Thyroid gland (tissue), 4 donors: Measurements from ENCODE around the gene CR1.

ENCODE experiments used
- POLR2A ChIP-seq, 2 donors: fragments of 450-650 bp; IDR thresholded peaks; one replicate each; pipeline ENCODE4 v1.6.1; 2017; ENCODE audit warnings: antibody characterized with exemption in 2 of 2, mild to moderate bottlenecking in 2 of 2, moderate library complexity in 1 of 2
- TF ChIP-seq, protein P1 (sequence below), 6 experiments: fragments of 200-600 bp in 3 of 6; fragments of 450-650 bp in 3 of 6; sonication (generic) in 3 of 6; IDR thresholded peaks; one replicate each; pipeline ENCODE4 v1.5.1; 2016 to 2019; ENCODE audit warnings: antibody characterized with exemption in 6 of 6, mild to moderate bottlenecking in 2 of 6, inconsistent platforms in 1 of 6, moderate library complexity in 1 of 6

DNA sequence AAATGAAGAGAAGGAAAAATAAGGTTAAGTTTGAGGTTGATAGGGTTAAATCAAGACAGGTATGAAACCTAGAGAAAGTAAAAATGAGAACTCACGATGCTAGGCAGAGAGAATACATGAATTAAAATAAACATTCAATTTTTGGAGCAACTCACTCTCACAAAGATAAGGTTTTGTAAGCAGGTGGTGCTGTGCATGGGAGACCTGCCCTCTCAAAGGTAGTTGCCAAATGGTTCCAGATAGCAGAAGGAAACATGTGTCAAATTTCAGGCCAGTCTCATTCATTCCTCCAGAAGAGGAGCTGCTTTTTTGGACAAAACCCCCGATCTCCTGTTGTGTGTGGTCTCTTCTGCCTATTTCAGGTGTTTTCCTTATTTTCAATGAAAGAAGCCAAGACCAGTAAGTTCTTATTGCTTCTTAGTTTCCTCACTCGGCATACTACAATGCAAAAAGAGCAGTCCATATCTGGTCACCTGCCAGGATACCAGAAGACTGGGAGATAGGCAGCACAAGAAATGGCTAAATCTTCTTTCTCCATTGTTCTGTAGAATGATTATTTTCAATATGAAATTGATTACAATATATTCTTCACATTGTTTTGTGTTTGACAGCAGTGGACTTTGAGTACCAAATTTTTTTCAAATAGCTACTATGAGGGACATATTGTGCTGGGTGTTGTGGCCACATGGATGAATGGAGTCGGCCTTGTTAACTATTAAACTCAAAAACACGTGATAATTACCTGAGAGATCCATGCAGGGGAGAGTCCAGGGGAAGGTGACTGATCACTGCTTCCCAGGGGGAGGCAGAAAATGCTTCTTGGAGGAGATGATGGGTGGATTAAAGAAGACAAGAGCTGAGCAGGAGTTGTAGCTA is 152.6 kb downstream of the CR1 start:
- no peak for TF ChIP-seq POLR2A (IDR thresholded peaks at IDR 0.05)
- TF ChIP-seq, protein P1, sequence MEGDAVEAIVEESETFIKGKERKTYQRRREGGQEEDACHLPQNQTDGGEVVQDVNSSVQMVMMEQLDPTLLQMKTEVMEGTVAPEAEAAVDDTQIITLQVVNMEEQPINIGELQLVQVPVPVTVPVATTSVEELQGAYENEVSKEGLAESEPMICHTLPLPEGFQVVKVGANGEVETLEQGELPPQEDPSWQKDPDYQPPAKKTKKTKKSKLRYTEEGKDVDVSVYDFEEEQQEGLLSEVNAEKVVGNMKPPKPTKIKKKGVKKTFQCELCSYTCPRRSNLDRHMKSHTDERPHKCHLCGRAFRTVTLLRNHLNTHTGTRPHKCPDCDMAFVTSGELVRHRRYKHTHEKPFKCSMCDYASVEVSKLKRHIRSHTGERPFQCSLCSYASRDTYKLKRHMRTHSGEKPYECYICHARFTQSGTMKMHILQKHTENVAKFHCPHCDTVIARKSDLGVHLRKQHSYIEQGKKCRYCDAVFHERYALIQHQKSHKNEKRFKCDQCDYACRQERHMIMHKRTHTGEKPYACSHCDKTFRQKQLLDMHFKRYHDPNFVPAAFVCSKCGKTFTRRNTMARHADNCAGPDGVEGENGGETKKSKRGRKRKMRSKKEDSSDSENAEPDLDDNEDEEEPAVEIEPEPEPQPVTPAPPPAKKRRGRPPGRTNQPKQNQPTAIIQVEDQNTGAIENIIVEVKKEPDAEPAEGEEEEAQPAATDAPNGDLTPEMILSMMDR (IDR thresholded peaks at IDR 0.05) = no peak
